Stimulated activated naive CD8-positive, alpha-beta T cell treated with anti-CD3 and anti-CD28 coated beads, Interleukin-15, amount 100 ng/mL, for 72 hours (primary cell): ENCODE results near the gene RPL7L1.

Experiments
- ATAC-seq: fragments of 150-1000 bp; cut with Tn5 transposase; 2 replicates; pipeline ENCODE4 v1.10.0; 2021; ENCODE audit warnings: mild to moderate bottlenecking, moderate library complexity
- DNase-seq, 2 donors: peaks; one replicate each; pipeline ENCODE4 v3.0.0; 2021 to 2022
- H3K27ac Mint-ChIP-seq, 2 donors: one replicate each; pipeline ENCODE4 v1.8.0; 2022; ENCODE audit warnings: mild to moderate bottlenecking in 2 of 2, mixed read lengths in 2 of 2, moderate library complexity in 2 of 2
- H3K27me3 Mint-ChIP-seq: one replicate; pipeline ENCODE4 v1.8.0; 2022; ENCODE audit warnings: mixed read lengths
- H3K4me1 Mint-ChIP-seq: one replicate; pipeline ENCODE4 v1.8.0; 2022; ENCODE audit warnings: mild to moderate bottlenecking, mixed read lengths
- H3K4me3 Mint-ChIP-seq, 2 donors: one replicate each; pipeline ENCODE4 v1.8.0; 2022; ENCODE audit warnings: mild to moderate bottlenecking in 2 of 2, mixed read lengths in 2 of 2, moderate library complexity in 1 of 2
- H3K9me3 Mint-ChIP-seq, 2 donors: one replicate each; pipeline ENCODE4 v1.8.0; 2022; ENCODE audit warnings: mixed read lengths in 2 of 2

Gene RPL7L1

GRCh38 chr6:42907336-42907735 is 27.9 kb downstream of the RPL7L1 start:
- peaks cover 9% of the 10 kb centered on the region for H3K4me1 Mint-ChIP-seq
- peaks cover 9% of the 10 kb centered on the region for H3K27me3 Mint-ChIP-seq
- ATAC-seq (no peak), DNase-seq (no peak)
- H3K4me3 Mint-ChIP-seq = no peak overlapping the region
- peak overlapping the region in 1 of 2 donors; percentile 31 for H3K27ac Mint-ChIP-seq
- H3K9me3 Mint-ChIP-seq = no peaks in the 10 kb centered on the region

GRCh38 chr6:42909835-42910234 is 30.4 kb downstream of the RPL7L1 start:
- Mint-ChIP-seq H3K4me3 (no peak overlapping the region), H3K27me3 (peaks cover 21% of the 10 kb centered on the region), H3K4me1 (peaks cover 8% of the 10 kb centered on the region)

GRCh38 chr6:42911171-42912021 is 32.0 kb downstream of the RPL7L1 start:
- no peaks in the 10 kb centered on the region for H3K9me3 Mint-ChIP-seq
- no peak for DNase-seq
- H3K27ac Mint-ChIP-seq = peak overlapping the region; percentile 26 to 90
- H3K4me1 Mint-ChIP-seq = peaks cover 14% of the 10 kb centered on the region
- ATAC-seq = no peak
- H3K27me3 Mint-ChIP-seq = peaks cover 28% of the 10 kb centered on the region
- H3K4me3 Mint-ChIP-seq = peak overlapping the region; percentile 47 to 71

More at GRCh38 chr6:42909835-42910234, 30.4 kb downstream of the RPL7L1 start:
- ATAC-seq (no peak), DNase-seq (no peak)
- Mint-ChIP-seq H3K9me3 (no peaks in the 10 kb centered on the region), H3K27ac (no peak overlapping the region)

- ATAC-seq (no peak), DNase-seq (no peak)
- no peaks in the 10 kb centered on the region for H3K9me3 Mint-ChIP-seq
- peaks cover 29% of the 10 kb centered on the region for H3K27me3 Mint-ChIP-seq
- no peak overlapping the region for H3K27ac Mint-ChIP-seq
- peaks cover 15% of the 10 kb centered on the region for H3K4me1 Mint-ChIP-seq
- no peak overlapping the region for H3K4me3 Mint-ChIP-seq
Observed at GRCh38 chr6:42914546-42914945, 35.1 kb downstream of the RPL7L1 start.

- Mint-ChIP-seq H3K27ac (peak within 1 kb of the TSS in 1 of 2 donors; percentile 71), H3K4me1 (peaks cover 15% of the 10 kb centered on the region), H3K27me3 (peaks cover 29% of the 10 kb centered on the region), H3K4me3 (no peak within 1 kb of the TSS), H3K9me3 (no peaks in the 10 kb centered on the region)
- ATAC-seq (peak; percentile 42), DNase-seq (no peak)
Observed at GRCh38 chr6:42915732-42916131, 36.3 kb downstream of the RPL7L1 start, which contains the start of gene PTCRA. PTCRA (plus strand) TSS chr6:42916053; CDS start chr6:42916070, 17 bp downstream.

GRCh38 chr6:42916288-42916687 is 36.9 kb downstream of the RPL7L1 start:
- peaks cover 11% of the 10 kb centered on the region for H3K4me1 Mint-ChIP-seq
- no peak overlapping the region for H3K4me3 Mint-ChIP-seq
- H3K27ac Mint-ChIP-seq = peak overlapping the region in 1 of 2 donors; percentile 71
- H3K9me3 Mint-ChIP-seq = no peaks in the 10 kb centered on the region
- peaks cover 24% of the 10 kb centered on the region for H3K27me3 Mint-ChIP-seq
- ATAC-seq (peak; percentile 74), DNase-seq (no peak)

GRCh38 chr6:42921801-42922200 is 42.4 kb downstream of the RPL7L1 start:
- no peak overlapping the region for H3K27ac Mint-ChIP-seq
- H3K4me1 Mint-ChIP-seq = no peaks in the 10 kb centered on the region
- no peaks in the 10 kb centered on the region for H3K27me3 Mint-ChIP-seq
- ATAC-seq = no peak
- no peak for DNase-seq
- no peak overlapping the region for H3K4me3 Mint-ChIP-seq
- no peaks in the 10 kb centered on the region for H3K9me3 Mint-ChIP-seq

- no peaks in the 10 kb centered on the region for H3K9me3 Mint-ChIP-seq
- DNase-seq = no peak
- no peak for ATAC-seq
- H3K4me3 Mint-ChIP-seq = no peak overlapping the region
- H3K27me3 Mint-ChIP-seq = no peaks in the 10 kb centered on the region
- H3K27ac Mint-ChIP-seq = no peak overlapping the region
- H3K4me1 Mint-ChIP-seq = peaks cover 7% of the 10 kb centered on the region
Observed at GRCh38 chr6:42923666-42924065, 44.2 kb downstream of the RPL7L1 start.

- DNase-seq (no peak), ATAC-seq (no peak)
- no peak overlapping the region for H3K27ac Mint-ChIP-seq
- H3K27me3 Mint-ChIP-seq = no peaks in the 10 kb centered on the region
- H3K4me3 Mint-ChIP-seq = no peak overlapping the region
- peaks cover 10% of the 10 kb centered on the region for H3K4me1 Mint-ChIP-seq
- H3K9me3 Mint-ChIP-seq = no peaks in the 10 kb centered on the region
Observed at GRCh38 chr6:42925248-42925857, 45.9 kb downstream of the RPL7L1 start.

- peak within 1 kb of the TSS; percentile 92 to 99 for H3K4me3 Mint-ChIP-seq
- no peaks in the 10 kb centered on the region for H3K27me3 Mint-ChIP-seq
- peaks cover 49% of the 10 kb centered on the region for H3K4me1 Mint-ChIP-seq
Observed at GRCh38 chr6:42928986-42929820, 49.8 kb downstream of the RPL7L1 start, which contains the start of gene CNPY3. CNPY3 (plus strand) TSS chr6:42929480; CDS start chr6:42929571, 91 bp downstream.

GRCh38 chr6:42929821-42930360 is 50.5 kb downstream of the RPL7L1 start:
- Mint-ChIP-seq H3K4me1 (peaks cover 51% of the 10 kb centered on the region), H3K9me3 (no peaks in the 10 kb centered on the region), H3K27ac (peak overlapping the region; percentile 94 to 97), H3K27me3 (no peaks in the 10 kb centered on the region), H3K4me3 (peak overlapping the region; percentile 92 to 99)
- DNase-seq = peak; percentile 75 to 82
- peak; percentile 55 for ATAC-seq

More at GRCh38 chr6:42928986-42929820, 49.8 kb downstream of the RPL7L1 start, which contains the start of gene CNPY3:
- peak; percentile 90 for ATAC-seq
- no peaks in the 10 kb centered on the region for H3K9me3 Mint-ChIP-seq
- H3K27ac Mint-ChIP-seq = peak within 1 kb of the TSS; percentile 94 to 97
- peak; percentile 96 to 98 for DNase-seq

GRCh38 chr6:42932412-42932811 is 53.0 kb downstream of the RPL7L1 start:
- Mint-ChIP-seq H3K4me3 (peak overlapping the region; percentile 82 to 92), H3K27ac (peak overlapping the region; percentile 3 to 88), H3K27me3 (no peaks in the 10 kb centered on the region), H3K4me1 (peaks cover 69% of the 10 kb centered on the region), H3K9me3 (no peaks in the 10 kb centered on the region)
- ATAC-seq (no peak), DNase-seq (no peak)

- ATAC-seq (no peak), DNase-seq (no peak)
- peak overlapping the region; percentile 82 to 92 for H3K4me3 Mint-ChIP-seq
- H3K27ac Mint-ChIP-seq = peak overlapping the region; percentile 47 to 81
- no peaks in the 10 kb centered on the region for H3K27me3 Mint-ChIP-seq
- no peaks in the 10 kb centered on the region for H3K9me3 Mint-ChIP-seq
- H3K4me1 Mint-ChIP-seq = peaks cover 72% of the 10 kb centered on the region
Observed at GRCh38 chr6:42933205-42933604, 53.8 kb downstream of the RPL7L1 start.

- no peaks in the 10 kb centered on the region for H3K27me3 Mint-ChIP-seq
- ATAC-seq (no peak), DNase-seq (no peak)
- peaks cover 78% of the 10 kb centered on the region for H3K4me1 Mint-ChIP-seq
- no peak overlapping the region for H3K4me3 Mint-ChIP-seq
- H3K9me3 Mint-ChIP-seq = no peaks in the 10 kb centered on the region
- H3K27ac Mint-ChIP-seq = peak overlapping the region; percentile 73 to 75
Observed at GRCh38 chr6:42935322-42935721, 55.9 kb downstream of the RPL7L1 start.

- Mint-ChIP-seq H3K27me3 (no peaks in the 10 kb centered on the region), H3K27ac (peak overlapping the region in 1 of 2 donors; percentile 37), H3K9me3 (no peaks in the 10 kb centered on the region), H3K4me3 (no peak overlapping the region), H3K4me1 (peaks cover 73% of the 10 kb centered on the region)
- ATAC-seq (no peak), DNase-seq (no peak)
Observed at GRCh38 chr6:42936398-42936797, 57.0 kb downstream of the RPL7L1 start.
